SW 1271 (cell line): ENCODE results near the gene WSB1.
A peak's percentile ranks its signal among the peaks of the same experiment; 100 is the strongest.
"Not testable (repeated sequence)": the region's sequence is repeated elsewhere in the genome, so short reads cannot be mapped to it uniquely, and the experiment has no call there.

Experiments used
- DNase-seq, 2 experiments: peaks; one replicate each; lab custom pipeline; 2025; lab: John Stamatoyannopoulos, UW

WSB1 gene

GRCh38 chr17:27315796-27316465 is 22.0 kb downstream of the WSB1 start:
- DNase-seq = no peak

GRCh38 chr17:27318228-27318627 is 24.3 kb downstream of the WSB1 start:
- no peak for DNase-seq

- DNase-seq = no peak
These were observed 24.7 kb downstream of the WSB1 start for GRCh38 chr17:27318633-27319032.

- no peak for DNase-seq
These were observed 25.8 kb downstream of the WSB1 start for GRCh38 chr17:27319541-27320221.

GRCh38 chr17:27320222-27320560 is 26.3 kb downstream of the WSB1 start:
- DNase-seq = no peak

GRCh38 chr17:27321372-27321771 is 27.5 kb downstream of the WSB1 start:
- DNase-seq = no peak

GRCh38 chr17:27322026-27322425 is 28.1 kb downstream of the WSB1 start:
- DNase-seq = no peak

- no peak for DNase-seq
These were observed 29.0 kb downstream of the WSB1 start for GRCh38 chr17:27322690-27323508.

- peak in 1 of 2 experiments; percentile 31 for DNase-seq
These were observed 29.8 kb downstream of the WSB1 start for GRCh38 chr17:27323538-27324215.

- no peak for DNase-seq
These were observed 30.9 kb downstream of the WSB1 start for GRCh38 chr17:27324771-27325339.

- no peak for DNase-seq
These were observed 32.1 kb downstream of the WSB1 start for GRCh38 chr17:27326051-27326450.

GRCh38 chr17:27326585-27326984 is 32.7 kb downstream of the WSB1 start:
- DNase-seq = no peak

GRCh38 chr17:27327397-27327796 is 33.5 kb downstream of the WSB1 start:
- DNase-seq = no peak

GRCh38 chr17:27327871-27328270 is 34.0 kb downstream of the WSB1 start:
- DNase-seq = no peak

- DNase-seq = not testable (repeated sequence)
These were observed 34.8 kb downstream of the WSB1 start for GRCh38 chr17:27328686-27329085.

GRCh38 chr17:27329146-27329805 is 35.4 kb downstream of the WSB1 start:
- no peak for DNase-seq

GRCh38 chr17:27332047-27332393 is 38.1 kb downstream of the WSB1 start:
- no peak for DNase-seq

GRCh38 chr17:27332485-27333409 is 38.8 kb downstream of the WSB1 start:
- peak; percentile 98 for DNase-seq

- DNase-seq = no peak
These were observed 39.6 kb downstream of the WSB1 start for GRCh38 chr17:27333410-27333980.

- no peak for DNase-seq
These were observed 42.3 kb downstream of the WSB1 start for GRCh38 chr17:27336184-27336583.
